ENCODE results near the gene DBX1.

Gene DBX1

GRCh38 chr11:20161230-20161918 lies 1.1 kb upstream of the DBX1 start:
- TF ChIP-seq CTCF (IDR thresholded peaks at IDR 0.05), result no peak

GRCh38 chr11:20159466-20160381 lies 551 bp downstream of the DBX1 start:
- TF ChIP-seq CTCF (IDR thresholded peaks at IDR 0.05), result no peak
- no peak overlapping the region for H3K4me3 ChIP-seq
- DNase-seq (ENCODE audit: low spot score), result no peak

More at GRCh38 chr11:20161230-20161918, 1.1 kb upstream of the DBX1 start:
- H3K4me3 ChIP-seq, result no peak overlapping the region
- DNase-seq (ENCODE audit: low spot score), result no peak
- no peak overlapping the region for H3K27ac ChIP-seq

GRCh38 chr11:20158597-20159257 lies 1.5 kb downstream of the DBX1 start:
- Histone ChIP-seq H3K27ac (no peak overlapping the region), H3K4me3 (no peak overlapping the region)
- DNase-seq (ENCODE audit: low spot score), result no peak
- no peak for TF ChIP-seq CTCF (IDR thresholded peaks at IDR 0.05)

More at GRCh38 chr11:20159466-20160381, 551 bp downstream of the DBX1 start:
- no peak overlapping the region for H3K27ac ChIP-seq

GRCh38 chr11:20157728-20158127 lies 2.5 kb downstream of the DBX1 start:
- no peak for DNase-seq (ENCODE audit: low spot score)
- no peak overlapping the region for H3K27ac ChIP-seq
- TF ChIP-seq CTCF (IDR thresholded peaks at IDR 0.05), result no peak
- H3K4me3 ChIP-seq, result no peak overlapping the region

- Histone ChIP-seq H3K4me3 (peak overlapping the region; percentile 62), H3K27ac (no peak overlapping the region)
- no peak for TF ChIP-seq CTCF (IDR thresholded peaks at IDR 0.05)
- no peak for DNase-seq (ENCODE audit: low spot score)
These were observed 3.2 kb downstream of the DBX1 start for GRCh38 chr11:20156876-20157613.

GRCh38 chr11:20156280-20156875 lies 3.9 kb downstream of the DBX1 start:
- TF ChIP-seq CTCF (IDR thresholded peaks at IDR 0.05), result no peak
- no peak for DNase-seq (ENCODE audit: low spot score)
- Histone ChIP-seq H3K4me3 (peak overlapping the region; percentile 62), H3K27ac (no peak overlapping the region)

Measured in coronary artery (tissue), 2 donors.